ENCODE results near the gene RRP15.

RRP15 gene

DNA sequence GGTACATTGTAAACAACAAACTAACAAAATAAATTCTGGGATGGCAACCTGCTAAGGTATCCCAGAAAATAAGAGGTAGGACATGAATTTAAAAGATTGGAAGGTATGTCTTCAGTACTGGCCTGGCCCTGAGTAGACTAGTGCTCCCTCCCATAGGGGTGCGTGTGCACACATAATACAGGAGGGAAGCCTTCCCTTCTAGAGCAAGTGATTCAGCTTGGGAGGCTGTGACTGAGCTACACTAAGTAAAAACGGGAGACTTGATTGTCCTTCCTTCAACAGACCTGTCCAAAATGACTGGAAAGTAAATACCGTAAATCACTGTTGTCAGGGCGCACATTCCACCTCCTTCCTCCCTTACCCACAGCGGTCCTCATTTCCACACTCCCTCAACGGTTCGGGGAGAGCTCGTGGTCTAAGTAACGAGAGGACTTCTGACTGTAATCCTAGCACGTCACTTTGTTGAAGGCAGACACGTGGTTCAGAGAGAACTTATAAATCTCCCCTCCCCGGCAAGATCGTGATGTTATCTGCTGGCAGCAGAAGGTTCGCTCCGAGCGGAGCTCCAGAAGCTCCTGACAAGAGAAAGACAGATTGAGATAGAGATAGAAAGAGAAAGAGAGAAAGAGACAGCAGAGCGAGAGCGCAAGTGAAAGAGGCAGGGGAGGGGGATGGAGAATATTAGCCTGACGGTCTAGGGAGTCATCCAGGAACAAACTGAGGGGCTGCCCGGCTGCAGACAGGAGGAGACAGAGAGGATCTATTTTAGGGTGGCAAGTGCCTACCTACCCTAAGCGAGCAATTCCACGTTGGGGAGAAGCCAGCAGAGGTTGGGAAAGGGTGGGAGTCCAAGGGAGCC, 60.0 kb downstream of the RRP15 start, which contains the start of gene TGFB2:
Gene TGFB2, plus strand, starts transcription at position 523 of the 859 bp plus-strand sequence. CDS start 1,366 bp downstream, outside the sequence.
- peak; percentile 86 for DNase-seq

DNA sequence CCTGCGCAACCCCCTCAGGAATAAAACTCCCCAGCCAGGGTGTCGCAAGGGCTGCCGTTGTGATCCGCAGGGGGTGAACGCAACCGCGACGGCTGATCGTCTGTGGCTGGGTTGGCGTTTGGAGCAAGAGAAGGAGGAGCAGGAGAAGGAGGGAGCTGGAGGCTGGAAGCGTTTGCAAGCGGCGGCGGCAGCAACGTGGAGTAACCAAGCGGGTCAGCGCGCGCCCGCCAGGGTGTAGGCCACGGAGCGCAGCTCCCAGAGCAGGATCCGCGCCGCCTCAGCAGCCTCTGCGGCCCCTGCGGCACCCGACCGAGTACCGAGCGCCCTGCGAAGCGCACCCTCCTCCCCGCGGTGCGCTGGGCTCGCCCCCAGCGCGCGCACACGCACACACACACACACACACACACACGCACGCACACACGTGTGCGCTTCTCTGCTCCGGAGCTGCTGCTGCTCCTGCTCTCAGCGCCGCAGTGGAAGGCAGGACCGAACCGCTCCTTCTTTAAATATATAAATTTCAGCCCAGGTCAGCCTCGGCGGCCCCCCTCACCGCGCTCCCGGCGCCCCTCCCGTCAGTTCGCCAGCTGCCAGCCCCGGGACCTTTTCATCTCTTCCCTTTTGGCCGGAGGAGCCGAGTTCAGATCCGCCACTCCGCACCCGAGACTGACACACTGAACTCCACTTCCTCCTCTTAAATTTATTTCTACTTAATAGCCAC, 60.7 kb downstream of the RRP15 start:
- peak; percentile 84 for DNase-seq

DNA sequence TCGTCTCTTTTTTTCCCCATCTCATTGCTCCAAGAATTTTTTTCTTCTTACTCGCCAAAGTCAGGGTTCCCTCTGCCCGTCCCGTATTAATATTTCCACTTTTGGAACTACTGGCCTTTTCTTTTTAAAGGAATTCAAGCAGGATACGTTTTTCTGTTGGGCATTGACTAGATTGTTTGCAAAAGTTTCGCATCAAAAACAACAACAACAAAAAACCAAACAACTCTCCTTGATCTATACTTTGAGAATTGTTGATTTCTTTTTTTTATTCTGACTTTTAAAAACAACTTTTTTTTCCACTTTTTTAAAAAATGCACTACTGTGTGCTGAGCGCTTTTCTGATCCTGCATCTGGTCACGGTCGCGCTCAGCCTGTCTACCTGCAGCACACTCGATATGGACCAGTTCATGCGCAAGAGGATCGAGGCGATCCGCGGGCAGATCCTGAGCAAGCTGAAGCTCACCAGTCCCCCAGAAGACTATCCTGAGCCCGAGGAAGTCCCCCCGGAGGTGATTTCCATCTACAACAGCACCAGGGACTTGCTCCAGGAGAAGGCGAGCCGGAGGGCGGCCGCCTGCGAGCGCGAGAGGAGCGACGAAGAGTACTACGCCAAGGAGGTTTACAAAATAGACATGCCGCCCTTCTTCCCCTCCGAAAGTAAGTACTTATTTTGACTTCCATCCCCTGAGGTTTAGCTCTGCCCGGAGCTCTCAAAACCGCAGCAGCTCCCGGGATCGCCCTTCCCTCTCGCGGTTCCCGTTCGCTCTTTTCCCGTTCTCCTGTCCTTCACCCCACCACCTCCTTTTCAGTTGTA, 61.5 kb downstream of the RRP15 start:
- DNase-seq: peak; percentile 81

DNA sequence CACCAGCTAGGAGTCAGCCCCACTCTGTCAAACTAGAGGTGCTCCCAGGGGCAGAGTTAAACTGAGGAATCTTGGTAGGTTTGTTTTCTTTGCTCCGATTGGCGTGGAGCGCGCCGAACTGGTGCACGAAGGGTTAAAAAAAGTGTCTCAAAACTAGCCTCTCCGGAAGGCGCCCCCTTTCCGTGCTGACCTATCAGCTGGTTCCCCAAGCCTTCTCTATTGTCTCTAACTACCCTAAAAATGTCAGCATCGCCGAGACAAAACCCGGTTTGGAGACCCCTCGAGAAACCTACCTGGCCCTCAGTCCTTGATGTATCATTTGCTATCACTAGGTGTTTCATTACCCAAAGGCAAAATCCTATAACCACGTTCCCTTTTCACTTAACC, 62.2 kb downstream of the RRP15 start:
- peak; percentile 80 for DNase-seq

DNA sequence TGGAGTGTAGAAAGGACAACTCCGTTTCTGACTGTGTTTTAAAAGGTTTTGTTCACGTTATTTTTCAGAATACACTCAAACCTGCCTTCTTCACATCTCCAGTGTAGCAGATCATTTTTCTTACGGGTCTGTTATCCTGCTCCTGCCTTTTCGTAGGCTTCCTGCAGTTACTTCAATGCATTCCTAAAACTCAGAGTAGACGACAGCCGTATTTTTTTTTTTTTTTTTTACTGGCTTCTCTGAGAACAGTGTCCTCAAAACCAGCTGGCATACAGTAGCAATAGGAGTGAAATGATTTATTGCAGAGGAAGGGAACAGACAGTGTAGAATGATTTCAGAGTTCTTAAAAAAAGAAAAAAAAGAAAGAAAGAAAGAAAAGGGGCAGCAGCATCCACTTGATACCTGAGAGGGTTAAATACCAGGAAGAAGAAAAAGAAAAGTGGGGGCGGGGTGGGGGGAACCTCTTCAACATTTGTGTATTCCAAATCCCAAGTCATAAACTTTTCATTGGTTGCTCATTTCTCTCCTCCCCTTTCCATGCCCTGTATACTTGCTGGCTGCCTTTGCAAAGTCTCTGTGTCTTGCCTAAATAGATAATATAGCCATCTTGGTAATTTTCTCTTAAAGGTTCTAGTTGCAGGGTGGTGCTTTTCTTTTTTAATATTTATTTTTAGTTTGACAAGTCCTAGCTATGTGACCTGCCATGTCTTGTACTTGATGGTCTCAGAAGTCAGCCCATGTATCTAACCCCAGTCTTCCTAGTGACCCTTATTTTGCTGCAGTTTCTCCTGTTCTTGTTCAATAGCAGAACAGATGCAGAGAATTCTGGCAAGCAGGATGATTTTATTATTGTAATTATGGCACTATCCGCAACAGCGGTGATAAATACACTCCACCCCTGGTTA, 62.9 kb downstream of the RRP15 start:
- peak; percentile 81 for DNase-seq

DNA sequence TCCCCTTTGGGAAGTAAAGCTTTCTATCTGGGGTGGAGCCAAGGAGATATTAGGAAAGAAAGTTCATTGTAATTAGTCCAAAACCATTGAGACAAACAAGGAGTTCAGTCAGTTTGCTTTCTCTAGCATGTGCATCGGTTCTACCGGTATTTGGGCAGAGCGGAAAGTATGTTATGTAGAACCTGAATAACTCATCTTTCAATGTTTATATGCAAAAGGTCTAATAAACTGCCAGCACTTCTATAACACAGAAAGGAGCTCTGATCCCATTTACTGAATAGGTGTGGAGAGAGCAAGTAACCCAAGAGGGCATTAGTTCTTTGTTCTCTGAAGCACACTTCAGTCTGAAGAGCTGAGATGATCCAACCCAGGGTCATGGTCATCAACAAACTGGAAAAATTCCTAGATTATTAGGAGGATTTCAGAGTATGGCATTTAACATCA, 63.6 kb downstream of the RRP15 start:
- no peak for DNase-seq

DNA sequence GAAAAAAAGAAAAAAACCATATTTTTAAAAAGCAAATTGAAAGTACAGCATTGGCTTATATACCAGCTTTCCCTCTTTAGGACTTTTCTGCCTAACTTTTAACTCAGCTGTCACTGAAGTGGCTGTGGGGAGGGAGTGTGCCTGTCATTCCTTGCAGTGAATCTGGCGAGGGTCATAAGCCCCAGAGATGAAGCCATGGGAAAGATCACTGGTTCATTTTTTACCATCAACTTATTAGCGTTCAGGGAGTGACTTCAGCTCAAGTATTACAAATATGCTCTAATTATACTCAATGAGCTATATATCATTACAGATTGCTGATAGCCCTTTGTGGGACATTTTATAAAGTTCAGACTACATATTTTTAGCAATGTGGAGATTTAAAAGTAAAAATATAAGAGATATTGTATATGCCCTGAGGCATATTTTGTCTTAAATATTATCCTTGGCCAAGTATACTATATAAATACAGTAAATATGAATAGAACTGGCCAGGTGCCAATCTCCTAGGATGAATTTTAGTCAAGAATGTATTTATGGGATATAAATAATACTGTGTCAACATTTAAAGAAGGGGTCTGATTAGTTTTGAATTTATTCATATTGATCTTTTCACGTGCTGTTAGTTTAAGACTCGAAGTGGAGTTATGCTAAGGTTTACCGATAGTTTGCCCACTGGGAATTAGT, 64.4 kb downstream of the RRP15 start:
- no peak for DNase-seq

DNA sequence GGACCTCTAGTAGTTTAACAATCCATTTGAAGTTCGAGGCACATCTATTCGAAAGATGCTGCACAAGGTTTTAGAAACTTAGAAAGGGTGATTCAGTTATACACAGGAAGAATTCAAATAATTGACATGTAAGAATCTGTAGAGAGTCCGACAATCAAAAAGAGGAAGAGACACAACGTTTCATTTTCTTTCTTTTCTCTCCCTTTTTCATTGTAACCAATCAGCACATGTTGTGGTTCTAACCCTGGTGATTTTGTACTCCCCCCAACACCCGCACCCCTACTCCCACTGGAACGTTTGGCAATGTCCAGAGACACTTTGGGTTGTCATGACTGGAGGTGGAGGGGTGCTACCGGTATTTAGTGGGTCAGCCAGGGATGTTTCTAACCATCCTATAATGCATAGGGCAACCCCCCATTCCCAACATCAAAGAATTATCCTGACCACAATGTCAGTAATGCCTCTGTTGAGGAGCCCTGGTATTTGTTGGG, 65.0 kb downstream of the RRP15 start:
- no peak for DNase-seq

DNA sequence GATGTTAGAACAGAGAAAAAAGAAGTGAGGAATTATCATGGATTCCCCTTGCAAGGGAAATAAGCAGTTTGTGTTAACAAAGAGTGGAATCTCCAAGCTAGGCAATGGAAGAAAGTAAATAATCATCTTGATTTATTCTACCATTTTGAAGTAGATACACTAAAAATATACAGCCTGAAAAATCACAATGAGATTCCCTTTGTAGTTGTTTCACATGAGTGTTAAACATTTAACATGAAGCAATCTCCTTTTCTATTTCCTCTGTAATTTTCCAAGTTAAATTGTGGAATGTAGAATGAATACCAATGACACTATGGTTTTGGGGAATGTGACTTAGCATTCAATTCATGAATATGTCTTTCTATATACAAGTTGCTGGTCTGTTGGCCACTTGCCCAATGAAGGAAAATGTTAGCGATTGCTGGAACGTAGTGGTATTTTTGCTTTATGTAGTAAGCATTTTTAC, 65.7 kb downstream of the RRP15 start:
- no peak for DNase-seq

DNA sequence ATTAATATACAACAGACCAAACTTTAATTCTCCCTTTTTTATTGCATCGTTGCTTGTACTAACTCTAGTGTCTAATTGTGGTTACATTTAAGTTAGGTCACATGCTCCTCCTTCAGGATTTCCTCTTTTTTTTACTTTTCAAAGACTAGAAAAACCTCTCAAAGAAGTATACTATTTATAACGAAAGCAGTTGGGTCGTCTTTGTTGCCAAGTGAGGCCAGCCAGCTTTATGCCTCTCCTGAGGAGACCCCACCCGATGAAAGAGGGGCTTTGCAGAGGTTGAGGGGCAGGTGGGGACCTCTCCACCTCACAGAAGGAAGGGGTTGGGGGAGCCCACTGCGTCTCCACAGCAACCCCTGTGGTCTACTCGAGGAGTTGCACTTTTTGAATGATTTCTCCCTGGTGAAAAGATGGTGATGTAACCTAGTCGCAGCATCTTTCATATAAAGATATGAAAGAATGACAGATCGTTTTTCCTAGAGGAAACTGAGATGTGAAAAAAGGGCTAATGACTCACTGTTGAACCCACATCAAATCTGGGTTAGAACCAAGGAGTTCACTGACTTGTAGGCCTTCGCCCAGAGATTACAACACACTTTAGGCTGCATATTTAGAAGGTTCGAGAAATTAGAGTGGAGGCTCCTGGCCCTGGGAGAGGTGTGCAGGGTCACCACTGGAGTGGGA, 66.4 kb downstream of the RRP15 start:
- DNase-seq: no peak

DNA sequence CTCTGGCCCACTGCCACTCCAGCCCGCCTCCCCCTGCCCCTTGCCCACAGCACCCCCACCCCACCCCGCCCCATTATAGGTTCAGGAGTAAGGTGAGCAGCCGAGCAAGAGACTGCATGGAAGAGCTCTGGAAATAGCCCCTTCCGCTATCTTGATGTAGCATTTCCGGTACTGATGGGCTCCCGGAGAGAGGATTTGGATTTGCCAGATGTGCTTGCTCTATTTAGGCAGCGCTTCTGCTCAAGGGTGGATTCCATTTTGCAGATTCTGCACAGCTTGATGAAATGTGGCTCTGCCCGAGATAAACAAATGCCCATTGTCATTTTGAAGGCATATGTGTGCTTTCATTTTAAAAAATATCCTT, 67.0 kb downstream of the RRP15 start:
- DNase-seq: no peak

DNA sequence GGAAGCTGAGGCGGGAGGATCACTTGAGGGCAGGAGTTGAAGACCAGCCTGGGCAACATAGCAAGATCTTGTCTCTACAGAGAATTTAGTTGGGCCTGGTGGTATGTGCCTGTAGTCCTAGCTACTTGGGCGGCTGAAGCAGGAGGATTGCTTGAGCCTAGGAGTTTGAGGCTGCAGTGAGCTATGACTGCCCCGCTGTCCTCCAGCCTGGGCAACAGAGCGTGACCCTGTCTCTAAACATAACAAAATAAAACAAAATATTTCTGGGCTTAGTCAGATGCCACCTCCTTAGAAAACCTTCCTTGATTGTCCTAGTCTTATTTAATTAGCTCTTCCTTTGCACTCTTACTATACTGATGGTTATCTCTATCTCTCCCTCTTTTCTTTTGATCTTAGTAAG, 68.6 kb downstream of the RRP15 start:
- DNase-seq: no peak

DNA sequence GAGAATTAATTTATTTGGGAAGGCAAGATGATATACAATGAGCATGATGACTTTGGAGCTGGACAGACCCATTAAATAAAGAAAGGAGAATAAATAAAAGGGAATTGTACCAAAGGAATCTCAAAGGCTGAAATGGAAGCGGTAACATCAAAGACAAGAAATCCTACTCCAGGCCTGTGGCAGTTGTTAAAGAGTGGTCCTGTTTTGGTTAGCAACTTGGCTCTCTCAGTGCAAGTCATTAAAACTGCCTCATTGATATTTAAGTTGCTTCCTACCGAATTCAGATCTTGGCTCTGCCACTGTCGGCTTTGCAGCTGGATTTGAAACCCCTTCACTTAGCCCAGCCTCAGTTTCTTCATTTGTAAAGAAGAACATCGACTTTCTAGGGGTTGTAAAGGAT, 70.2 kb downstream of the RRP15 start:
- DNase-seq: no peak

DNA sequence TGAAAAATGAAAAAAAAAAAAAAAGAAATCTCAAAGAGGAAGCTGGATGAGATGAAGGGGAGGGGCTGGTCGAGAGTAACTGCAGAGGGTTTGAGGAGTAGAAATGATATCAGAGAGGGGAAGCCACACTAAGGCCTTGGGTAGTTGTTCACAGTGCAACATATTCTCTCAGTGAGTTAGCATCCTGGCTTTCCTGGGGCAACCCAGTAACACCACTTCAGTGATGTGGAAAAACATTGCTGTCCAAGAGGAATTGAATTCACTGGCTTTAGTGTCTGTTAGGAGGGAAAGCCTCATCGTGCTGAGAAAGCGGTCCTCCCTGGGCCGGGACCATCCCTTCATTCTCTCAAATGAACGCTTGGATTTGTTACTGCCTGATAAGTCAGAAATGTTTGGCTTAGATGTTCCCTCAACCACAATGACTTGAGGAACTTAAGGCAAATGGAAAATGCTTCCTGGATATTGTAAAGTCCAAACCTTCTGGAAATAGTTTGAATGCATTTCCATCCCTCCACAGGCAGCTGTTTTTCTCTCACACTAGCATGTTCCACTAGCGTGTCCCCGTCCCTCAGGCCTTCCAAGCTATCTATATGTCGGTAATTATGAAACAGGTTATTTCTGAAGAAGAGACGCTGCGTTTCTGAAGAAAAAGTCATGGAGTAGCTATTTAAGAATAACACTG, 72.3 kb downstream of the RRP15 start:
- DNase-seq: no peak

DNA sequence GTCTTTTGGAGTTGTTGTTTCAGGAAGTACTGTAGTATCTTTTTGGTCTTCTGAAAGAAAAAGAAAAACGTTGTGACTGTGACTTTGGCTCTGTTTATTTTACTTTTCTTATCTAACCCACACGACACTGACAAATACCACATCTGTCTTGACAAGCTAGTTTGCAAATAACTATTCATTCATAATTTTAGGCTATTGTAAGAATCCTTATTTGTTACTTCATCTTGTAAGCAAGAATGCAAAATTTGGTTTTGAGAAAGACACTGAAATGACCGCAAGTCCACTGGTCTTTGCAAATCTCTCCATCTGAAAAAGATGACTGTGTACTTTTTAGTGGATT, 72.8 kb downstream of the RRP15 start:
- DNase-seq: no peak

DNA sequence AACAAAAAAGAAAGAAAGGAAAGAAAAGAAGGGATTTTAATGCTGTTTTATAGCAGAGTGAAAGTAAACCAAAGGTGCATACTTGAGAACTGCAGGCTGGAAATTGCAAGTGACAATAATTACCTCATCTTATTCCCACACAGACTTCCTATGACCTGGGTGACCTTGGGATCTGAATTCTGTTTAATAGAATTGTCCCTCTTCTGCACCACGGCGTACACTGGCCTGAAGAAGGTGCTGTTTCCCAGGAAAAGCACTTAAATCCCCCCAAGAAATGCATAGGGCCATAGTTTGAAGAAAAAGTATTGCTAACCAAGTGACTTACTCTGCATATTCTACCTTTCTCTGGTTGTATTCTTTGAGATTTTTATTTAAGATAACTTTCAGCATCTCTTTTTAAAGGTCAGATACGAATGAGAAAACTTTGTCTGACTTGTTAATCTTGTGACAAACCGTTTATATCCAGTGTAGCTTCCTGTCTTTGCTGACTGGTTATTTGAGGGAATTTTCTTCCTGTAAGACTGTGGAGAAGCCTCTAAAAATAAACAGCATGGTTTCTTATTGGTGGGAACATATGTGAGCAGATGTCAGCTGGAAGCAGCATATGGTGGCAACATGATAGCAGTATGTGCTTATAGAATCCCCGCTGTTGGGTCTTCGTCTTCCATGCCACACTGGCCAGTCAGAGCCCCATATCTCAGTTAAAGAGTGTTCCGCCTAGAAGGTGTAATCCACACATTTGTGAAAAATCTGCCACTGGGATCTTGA, 76.4 kb downstream of the RRP15 start:
- DNase-seq: no peak

DNA sequence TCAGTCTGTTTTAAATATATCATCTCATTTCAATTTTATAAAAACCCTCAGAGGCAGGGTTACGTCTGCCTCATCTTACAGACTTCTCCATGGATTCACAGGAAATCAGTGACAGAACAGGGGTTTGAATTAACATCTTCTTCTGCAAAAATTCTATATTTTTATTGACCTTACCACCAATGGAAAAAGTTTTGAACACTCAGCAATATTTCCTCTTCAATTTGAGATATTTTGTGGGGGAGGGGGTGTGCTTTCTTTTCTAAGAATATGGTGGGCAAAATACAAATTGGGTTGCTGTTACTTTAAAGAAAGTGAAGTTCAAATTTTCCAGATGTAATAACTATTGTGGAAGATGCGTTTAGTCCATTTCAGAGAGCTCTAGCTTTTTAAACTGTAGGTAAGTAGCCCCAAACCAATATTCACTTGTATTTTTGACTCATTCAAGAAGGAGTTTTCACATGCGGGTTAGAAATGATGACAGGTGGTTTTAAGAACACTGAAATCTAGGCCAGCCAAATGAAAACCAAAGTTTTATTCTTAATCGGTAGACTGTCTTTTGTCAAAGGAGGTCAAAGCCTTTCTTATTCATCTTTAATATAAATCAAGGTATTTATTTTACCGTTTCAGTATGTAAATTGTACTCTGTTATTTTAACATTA, 77.5 kb downstream of the RRP15 start:
- DNase-seq: no peak

DNA sequence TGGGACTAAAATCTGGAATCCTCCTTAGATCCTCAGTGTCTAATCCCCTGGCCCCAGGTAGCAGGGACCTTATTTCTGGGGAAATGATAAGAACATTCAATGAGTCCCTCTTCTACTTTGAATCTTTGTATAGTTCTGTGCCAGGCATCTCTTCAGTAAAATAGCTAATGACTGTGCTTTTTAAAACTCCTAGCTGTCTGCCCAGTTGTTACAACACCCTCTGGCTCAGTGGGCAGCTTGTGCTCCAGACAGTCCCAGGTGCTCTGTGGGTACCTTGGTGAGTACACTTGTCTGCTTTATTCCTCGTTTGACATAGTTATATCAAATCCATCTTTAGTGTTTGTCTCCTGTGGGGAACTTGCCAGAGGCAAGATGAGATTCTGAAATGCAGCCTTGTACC, 78.0 kb downstream of the RRP15 start:
- no peak for DNase-seq
